ENCODE results near the gene CCDC87.
"Not testable (repeated sequence)": the region's sequence is repeated elsewhere in the genome, so short reads cannot be mapped to it uniquely, and the experiment has no call there.

The CCDC87 gene, protein sequence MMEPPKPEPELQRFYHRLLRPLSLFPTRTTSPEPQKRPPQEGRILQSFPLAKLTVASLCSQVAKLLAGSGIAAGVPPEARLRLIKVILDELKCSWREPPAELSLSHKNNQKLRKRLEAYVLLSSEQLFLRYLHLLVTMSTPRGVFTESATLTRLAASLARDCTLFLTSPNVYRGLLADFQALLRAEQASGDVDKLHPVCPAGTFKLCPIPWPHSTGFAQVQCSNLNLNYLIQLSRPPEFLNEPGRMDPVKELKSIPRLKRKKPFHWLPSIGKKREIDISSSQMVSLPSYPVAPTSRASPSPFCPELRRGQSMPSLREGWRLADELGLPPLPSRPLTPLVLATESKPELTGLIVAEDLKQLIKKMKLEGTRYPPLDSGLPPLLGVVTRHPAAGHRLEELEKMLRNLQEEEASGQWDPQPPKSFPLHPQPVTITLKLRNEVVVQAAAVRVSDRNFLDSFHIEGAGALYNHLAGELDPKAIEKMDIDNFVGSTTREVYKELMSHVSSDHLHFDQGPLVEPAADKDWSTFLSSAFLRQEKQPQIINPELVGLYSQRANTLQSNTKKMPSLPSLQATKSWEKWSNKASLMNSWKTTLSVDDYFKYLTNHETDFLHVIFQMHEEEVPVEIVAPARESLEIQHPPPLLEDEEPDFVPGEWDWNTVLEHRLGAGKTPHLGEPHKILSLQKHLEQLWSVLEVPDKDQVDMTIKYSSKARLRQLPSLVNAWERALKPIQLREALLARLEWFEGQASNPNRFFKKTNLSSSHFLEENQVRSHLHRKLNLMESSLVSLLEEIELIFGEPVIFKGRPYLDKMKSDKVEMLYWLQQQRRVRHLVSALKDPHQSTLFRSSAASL

GRCh38 chr11:66592457-66593302 is at the start of gene CCDC87, which contains the start of gene CCS:
CCDC87 (minus strand) TSS chr11:66593063; CDS start chr11:66593015, 48 bp downstream.
CCS (plus strand) TSS chr11:66593185; CDS start chr11:66593262, 77 bp downstream.
- peak; percentile 97 to 98 for DNase-seq (ENCODE audit: low read depth in 2 of 2)

DNA sequence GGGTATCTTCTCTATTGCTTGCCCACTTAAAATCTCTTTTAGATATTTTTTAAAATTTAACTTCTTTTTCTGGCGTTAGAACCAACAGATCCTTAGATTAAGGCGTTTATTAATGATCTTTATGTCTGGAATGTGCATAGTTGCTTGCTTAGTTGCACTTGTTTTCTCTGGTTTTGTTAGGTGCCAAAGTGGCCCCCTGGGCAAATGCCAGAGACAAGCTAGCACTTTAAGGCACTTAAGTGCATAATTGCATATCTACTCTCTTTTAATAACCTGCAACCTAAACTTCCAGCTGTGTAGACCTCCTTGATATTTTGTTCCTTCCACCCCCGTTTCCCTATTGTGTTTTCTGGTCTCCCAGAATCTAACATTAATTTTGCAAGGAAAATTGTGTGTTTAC is 49.0 kb upstream of the CCDC87 start:
- DNase-seq (ENCODE audit: low read depth in 2 of 2) = no peak

DNA sequence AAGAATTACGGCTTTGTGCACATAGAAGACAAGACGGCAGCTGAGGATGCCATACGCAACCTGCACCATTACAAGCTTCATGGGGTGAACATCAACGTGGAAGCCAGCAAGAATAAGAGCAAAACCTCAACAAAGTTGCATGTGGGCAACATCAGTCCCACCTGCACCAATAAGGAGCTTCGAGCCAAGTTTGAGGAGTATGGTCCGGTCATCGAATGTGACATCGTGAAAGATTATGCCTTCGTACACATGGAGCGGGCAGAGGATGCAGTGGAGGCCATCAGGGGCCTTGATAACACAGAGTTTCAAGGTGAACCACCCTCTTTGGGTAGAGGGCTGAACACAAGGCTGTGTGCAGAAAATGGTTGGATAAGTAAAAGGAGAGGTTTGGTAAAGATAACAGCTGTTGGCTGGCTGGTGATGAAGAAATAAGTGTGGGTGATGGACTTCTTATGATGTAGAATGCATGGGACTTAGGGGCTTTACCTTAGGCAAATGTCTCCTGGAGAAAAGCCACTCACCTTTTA is 47.0 kb upstream of the CCDC87 start:
- not testable (repeated sequence) for DNase-seq (ENCODE audit: low read depth in 2 of 2)

DNA sequence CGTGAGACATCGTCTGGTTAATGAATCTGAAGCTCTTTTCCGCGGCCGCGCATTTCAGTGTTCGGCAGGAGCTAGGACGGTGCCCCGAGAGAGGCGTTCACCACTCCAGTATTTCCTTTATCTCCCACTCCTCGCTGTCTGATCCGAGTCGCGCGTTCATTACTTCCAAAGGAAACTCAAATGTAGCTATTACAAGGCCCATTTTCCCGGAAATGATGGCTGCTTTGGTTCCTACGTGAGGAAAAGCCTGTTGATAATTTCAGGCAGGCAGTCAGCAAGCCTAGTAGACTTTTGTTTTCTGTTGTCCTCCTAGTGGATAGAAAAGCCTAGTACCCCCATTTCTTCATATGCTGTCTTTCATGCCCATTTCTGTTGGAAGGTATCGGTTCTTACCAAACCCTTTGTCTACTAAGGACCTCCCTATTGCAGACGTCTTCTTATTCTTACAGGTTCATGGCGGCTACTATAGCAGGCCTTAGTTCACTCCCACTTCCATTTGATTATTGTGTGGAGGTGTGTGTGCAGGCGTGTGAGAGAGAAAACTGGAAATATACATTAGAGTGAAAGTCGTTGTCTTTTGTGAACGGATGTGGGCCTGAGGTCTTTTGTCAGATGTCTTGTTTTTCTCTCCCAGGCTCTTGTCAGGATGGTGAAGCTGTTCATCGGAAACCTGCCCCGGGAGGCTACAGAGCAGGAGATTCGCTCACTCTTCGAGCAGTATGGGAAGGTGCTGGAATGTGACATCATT is 46.4 kb upstream of the CCDC87 start:
- DNase-seq (ENCODE audit: low read depth in 2 of 2) = no peak

DNA sequence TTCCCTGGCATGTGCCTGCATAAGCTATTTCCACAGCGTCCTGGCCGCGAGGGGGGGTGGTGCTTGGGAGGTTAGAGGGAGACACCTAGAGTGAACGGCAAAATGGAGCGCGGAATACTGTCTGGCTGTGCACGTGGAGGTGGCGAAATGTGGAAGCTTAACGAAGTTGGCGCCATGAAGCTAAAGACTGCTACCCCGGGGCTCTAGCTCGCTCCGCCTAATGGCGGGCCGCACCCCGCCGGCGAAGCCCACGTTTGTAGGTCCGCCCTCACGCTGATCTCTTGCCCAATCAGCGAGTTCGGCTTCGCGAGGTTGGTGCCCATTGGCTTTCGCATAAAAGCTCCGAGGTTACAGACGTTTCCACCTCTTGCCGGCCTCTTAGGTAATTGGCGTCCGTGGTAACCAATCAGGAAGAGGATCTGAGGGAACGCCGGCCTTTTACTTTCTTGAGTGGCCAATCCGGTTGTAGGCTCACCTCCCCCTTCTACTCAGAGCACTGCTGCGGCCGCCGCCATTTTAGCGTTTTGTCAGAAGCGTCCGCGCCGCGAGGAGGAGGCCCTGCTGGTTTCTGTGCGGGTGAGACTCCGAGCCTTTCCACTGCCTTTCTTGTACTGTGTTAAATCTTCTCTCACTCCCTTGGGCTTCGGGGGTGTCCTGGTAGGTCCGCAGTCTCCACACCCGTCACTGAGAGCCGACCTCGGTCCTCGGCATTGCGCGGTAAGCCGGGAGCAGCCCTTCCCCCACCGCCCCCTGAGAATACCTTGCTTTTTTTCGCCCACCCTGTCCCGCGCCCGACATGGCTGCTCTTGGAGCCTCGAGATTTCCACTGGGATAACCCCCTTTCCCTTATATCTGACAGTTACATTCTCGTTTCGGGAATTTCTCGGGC is 45.6 kb upstream of the CCDC87 start, which contains the start of gene RBM4:
RBM4 (plus strand) TSS at position 527 of the 889 bp plus-strand sequence. CDS start 1,009 bp downstream, outside the sequence.
- DNase-seq (ENCODE audit: low read depth in 2 of 2) = peak; percentile 77 to 92

DNA sequence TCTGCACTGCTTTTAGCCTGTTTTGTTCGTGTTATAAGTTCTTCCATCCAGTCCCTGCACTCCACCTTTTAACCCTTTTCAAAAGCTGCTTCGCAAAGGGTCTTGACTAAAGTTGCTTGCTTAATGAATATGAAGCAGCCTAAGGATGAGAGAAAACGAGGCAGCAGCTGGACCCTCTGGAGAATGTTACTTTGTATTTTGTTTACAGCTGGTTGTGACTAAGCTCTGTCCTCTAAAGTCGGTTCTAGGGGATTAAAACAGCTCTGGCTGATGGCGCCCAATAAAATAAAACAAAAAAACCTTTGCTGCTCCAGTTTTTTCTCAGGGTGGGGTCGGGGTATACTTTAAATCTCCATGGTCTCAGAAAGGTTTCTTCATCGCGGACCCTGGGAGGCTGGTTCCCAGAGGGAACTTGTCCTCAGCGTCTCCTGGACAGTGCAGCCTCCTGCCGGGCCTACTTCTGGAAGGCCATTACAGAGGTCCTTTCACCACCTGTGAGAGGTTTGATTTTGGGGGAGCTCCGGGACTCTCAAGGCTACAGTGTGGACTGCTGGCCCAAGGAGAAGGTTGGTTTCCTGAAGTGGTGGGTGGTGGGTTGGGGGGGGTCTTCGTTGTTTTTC is 44.8 kb upstream of the CCDC87 start:
- no peak for DNase-seq (ENCODE audit: low read depth in 2 of 2)

DNA sequence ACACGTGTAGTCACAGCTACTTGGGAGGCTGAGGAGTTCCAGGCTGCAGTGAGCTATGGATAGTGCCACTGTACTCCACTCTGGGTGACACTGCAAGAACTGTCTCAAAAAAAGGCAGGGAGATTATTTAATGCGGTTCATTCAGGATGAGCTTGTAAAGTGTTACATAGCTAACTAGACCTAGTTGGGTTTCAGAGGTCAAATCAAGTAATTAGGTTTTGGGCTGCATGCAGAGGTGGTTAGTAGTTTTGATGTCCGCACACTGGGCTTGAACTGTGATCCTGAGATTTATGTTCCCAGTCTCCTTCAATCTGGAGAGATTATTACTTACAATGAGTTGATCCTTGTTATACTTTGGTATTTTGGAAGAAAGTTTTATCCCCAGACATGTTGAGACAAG is 43.5 kb upstream of the CCDC87 start:
- DNase-seq (ENCODE audit: low read depth in 2 of 2) = no peak

GRCh38 chr11:66632952-66633351 is 40.1 kb upstream of the CCDC87 start:
- DNase-seq (ENCODE audit: low read depth in 2 of 2) = no peak

- no peak for DNase-seq (ENCODE audit: low read depth in 2 of 2)
These were observed 39.0 kb upstream of the CCDC87 start for GRCh38 chr11:66631883-66632282.

- DNase-seq (ENCODE audit: low read depth in 2 of 2) = no peak
These were observed 36.5 kb upstream of the CCDC87 start for GRCh38 chr11:66629356-66629755.

DNA sequence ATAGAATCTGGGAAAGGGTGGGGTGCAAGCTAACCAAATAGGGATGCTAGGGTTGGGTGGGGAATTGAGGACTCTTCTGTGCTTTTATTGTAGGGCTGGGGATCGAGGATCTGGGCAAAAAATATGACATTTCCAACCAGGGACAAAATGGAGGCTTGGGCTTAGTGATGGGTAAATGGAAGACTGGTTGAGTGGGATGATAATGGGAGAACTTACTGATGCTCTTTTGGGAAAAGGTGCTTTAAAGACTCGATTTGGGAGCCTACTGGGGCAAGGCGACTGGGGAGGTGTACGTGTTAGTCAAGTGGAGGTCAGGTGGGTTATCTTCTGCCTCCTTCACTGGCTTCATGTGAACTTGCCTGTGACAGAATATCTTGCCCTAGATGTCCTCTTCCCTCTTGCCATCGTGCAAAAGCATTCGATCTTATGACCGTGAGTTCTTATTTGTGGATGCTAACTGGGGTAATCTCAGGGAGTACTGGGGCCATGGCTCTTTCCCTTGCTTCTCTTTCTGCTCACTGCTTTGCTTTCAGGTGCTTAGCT is 35.3 kb upstream of the CCDC87 start:
- DNase-seq (ENCODE audit: low read depth in 2 of 2) = no peak

DNA sequence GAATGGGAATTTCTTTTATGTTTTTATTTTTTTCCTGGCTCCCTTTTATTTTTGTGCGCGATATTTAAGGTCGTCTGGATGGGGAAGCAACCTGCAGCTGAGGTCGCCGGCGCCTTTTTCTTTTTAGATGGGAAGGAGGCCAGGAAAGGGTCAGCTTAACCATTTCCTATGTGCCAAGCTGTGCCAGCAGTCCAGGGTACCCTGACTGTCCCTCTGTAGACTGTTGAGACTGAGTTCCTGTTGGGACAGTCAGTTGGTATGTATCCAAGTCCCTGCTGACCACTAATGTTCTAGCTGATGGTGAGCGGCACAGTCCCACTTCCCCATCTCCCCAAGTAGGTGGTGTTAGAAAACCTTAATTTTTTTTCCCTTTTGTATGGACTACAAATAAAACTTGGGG is 34.1 kb upstream of the CCDC87 start:
- no peak for DNase-seq (ENCODE audit: low read depth in 2 of 2)

DNA sequence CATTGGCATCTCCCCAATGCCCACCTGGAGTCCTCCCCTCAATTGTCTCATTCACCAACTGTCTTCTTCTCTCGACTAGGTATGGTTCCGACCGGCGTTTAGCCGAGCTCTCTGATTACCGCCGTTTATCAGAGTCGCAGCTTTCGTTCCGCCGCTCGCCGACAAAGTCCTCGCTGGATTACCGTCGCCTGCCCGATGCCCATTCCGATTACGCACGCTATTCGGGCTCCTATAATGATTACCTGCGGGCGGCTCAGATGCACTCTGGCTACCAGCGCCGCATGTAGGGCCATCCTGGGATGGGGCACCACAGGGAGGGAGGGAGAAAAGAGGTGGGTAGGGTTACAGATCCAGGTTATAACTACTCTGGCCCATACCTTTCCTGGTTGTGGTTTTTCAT is 33.5 kb upstream of the CCDC87 start:
- no peak for DNase-seq (ENCODE audit: low read depth in 2 of 2)

- DNase-seq (ENCODE audit: low read depth in 2 of 2) = no peak
These were observed 32.9 kb upstream of the CCDC87 start for GRCh38 chr11:66625752-66626149.

DNA sequence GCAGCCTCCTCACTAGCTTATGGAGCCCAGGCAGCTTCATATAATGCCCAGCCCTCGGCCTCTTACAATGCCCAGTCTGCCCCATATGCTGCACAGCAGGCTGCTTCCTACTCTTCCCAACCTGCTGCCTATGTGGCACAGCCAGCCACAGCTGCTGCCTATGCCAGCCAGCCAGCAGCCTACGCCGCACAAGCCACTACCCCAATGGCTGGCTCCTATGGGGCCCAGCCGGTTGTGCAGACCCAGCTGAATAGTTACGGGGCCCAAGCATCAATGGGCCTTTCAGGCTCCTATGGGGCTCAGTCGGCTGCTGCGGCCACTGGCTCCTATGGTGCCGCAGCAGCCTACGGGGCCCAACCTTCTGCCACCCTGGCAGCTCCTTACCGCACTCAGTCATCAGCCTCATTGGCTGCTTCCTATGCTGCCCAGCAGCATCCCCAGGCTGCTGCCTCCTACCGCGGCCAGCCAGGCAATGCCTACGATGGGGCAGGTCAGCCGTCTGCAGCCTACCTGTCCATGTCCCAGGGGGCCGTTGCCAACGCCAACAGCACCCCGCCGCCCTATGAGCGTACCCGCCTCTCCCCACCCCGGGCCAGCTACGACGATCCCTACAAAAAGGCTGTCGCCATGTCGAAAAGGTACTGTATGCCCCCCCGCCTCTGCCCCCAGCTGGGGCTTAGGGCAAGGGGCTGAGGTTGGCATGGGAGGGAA is 32.3 kb upstream of the CCDC87 start:
- no peak for DNase-seq (ENCODE audit: low read depth in 2 of 2)

- DNase-seq (ENCODE audit: low read depth in 2 of 2) = no peak
These were observed 31.6 kb upstream of the CCDC87 start for GRCh38 chr11:66624450-66624849.

- no peak for DNase-seq (ENCODE audit: low read depth in 2 of 2)
These were observed 26.3 kb upstream of the CCDC87 start for GRCh38 chr11:66619080-66619554.

All from stimulated activated CD4-positive, alpha-beta T cell treated with anti-CD3 and anti-CD28 coated beads, Interleukin-1b, Interleukin-23, amount 100 ng/mL, for 1 hour (primary cell).